ENCODE measurements around the gene SHKBP1. TPM values are rescaled to one million over a fixed set of nuclear protein-coding genes. Genes with fewer than 3 reads are reported as not detected.
A peak's percentile ranks its signal among the peaks of the same experiment; 100 is the strongest.

SHKBP1 gene
- total and polyA plus RNA-seq, 9 of the 15 experiments (the other 6 are each of a cell fraction or from before 2014, with no cell fraction given), result 1.2 to 58.1 (median 22.3) TPM

- peak in 1 of 2 experiments; percentile 66; a peak in 1 of 4 replicates for TF ChIP-seq ZNF639 (CRISPR knock-in tag; conservative IDR thresholded peaks at IDR 0.05 in 1 of 2, IDR thresholded peaks at IDR 0.05 in 1 of 2)
- TF ChIP-seq ZFX (CRISPR knock-in tag; IDR thresholded peaks at IDR 0.05), result peak; percentile 32; the same call in 1 of the 2 replicates
- TF ChIP-seq TOE1 (IDR thresholded peaks at IDR 0.05; ENCODE audit: borderline replicate concordance), result peak; percentile 33; the same call in 1 of the 2 replicates
- TF ChIP-seq TOE1 (CRISPR knock-in tag; IDR thresholded peaks at IDR 0.05; ENCODE audit: borderline replicate concordance, low read depth), result no peak
- TF ChIP-seq FOSL1 (tag; conservative IDR thresholded peaks at IDR 0.05), result peak; percentile 45; the same call in 1 of the 2 replicates
- 0 out of 4 replicates have a peak, but pooled peaks of 1 of the 2 experiments have one; percentile 6 for TF ChIP-seq RCOR1 (IDR thresholded peaks at IDR 0.05; ENCODE audit: borderline replicate concordance in 1 of 2, low read depth in 2 of 2, low read length in 2 of 2)
- peak; percentile 20; the same call in 1 of the 2 replicates for TF ChIP-seq GABPB1 (CRISPR knock-in tag; IDR thresholded peaks at IDR 0.05)
- peak; percentile 91 for TF ChIP-seq SAP30 (IDR thresholded peaks at IDR 0.05; ENCODE audit: borderline replicate concordance, insufficient read depth, low read depth, low read length, poor library complexity, severe bottlenecking)
- 0 out of 2 replicates have a peak, but pooled peaks have one; percentile 41 for TF ChIP-seq ZBTB33 (CRISPR knock-in tag; IDR thresholded peaks at IDR 0.05)
- peak; percentile 100 for TF ChIP-seq TFAP4 (CRISPR knock-in tag; IDR thresholded peaks at IDR 0.05; ENCODE audit: borderline replicate concordance)
- peak; percentile 62; the same call in 1 of the 2 replicates for TF ChIP-seq TGIF2 (CRISPR knock-in tag; IDR thresholded peaks at IDR 0.05)
- peak; percentile 56 for TF ChIP-seq L3MBTL2 (IDR thresholded peaks at IDR 0.05)
- TF ChIP-seq SMAD2 (IDR thresholded peaks at IDR 0.05; ENCODE audit: low read depth, low read length), result no peak
- peak; percentile 23 for TF ChIP-seq TAF1 (IDR thresholded peaks at IDR 0.05; ENCODE audit: control insufficient read depth, extremely low read depth, insufficient read depth, low read length, severe bottlenecking)
- no peak for TF ChIP-seq ZNF449 (CRISPR knock-in tag; IDR thresholded peaks at IDR 0.05)
- peak; percentile 59 for TF ChIP-seq TRIM28 (IDR thresholded peaks at IDR 0.05)
- TF ChIP-seq THAP7 (CRISPR knock-in tag; IDR thresholded peaks at IDR 0.05), result peak; percentile 30; the same call in 1 of the 2 replicates
- TF ChIP-seq XRCC5 (IDR thresholded peaks at IDR 0.05; ENCODE audit: low read depth, low read length), result 0 out of 2 replicates have a peak, but pooled peaks have one; percentile 43
Measured at GRCh38 chr19:40603389-40604170, 26.9 kb downstream of the SHKBP1 start (continued).

All from K562 (cell line).